Stimulated activated CD4-positive, alpha-beta T cell treated with anti-CD3 and anti-CD28 coated beads, TNF-alpha, amount 100 ng/mL, for 1 hour (primary cell): ENCODE results near the gene ANTKMT.

Experiments used
- DNase-seq, 3 donors: peaks; one replicate each; pipeline ENCODE4 v3.0.0-alpha.2; 2020; ENCODE audit warnings: low read depth in 3 of 3, low spot score in 1 of 3

ANTKMT gene

GRCh38 chr16:720990-721764, at the start of gene ANTKMT:
Gene ANTKMT, plus strand, starts transcription at chr16:721146. Its CDS starts 129 bp downstream, at chr16:721275.
- peak in 2 of 3 donors; percentile 35 to 57 for DNase-seq

GRCh38 chr16:671353-672131, 49.4 kb upstream of the ANTKMT start:
- DNase-seq, result no peak

GRCh38 chr16:672371-672770, 48.6 kb upstream of the ANTKMT start:
- DNase-seq, result no peak

GRCh38 chr16:672851-673250, 48.1 kb upstream of the ANTKMT start:
- DNase-seq, result no peak

GRCh38 chr16:673399-673991, 47.5 kb upstream of the ANTKMT start:
- no peak for DNase-seq

- no peak for DNase-seq
Measured at GRCh38 chr16:674214-674881, 46.6 kb upstream of the ANTKMT start.

GRCh38 chr16:674968-675883, 45.7 kb upstream of the ANTKMT start, which contains the start of gene RHBDL1:
Gene RHBDL1, plus strand, starts transcription at chr16:675671. Its CDS starts 120 bp downstream, at chr16:675791.
- no peak for DNase-seq

GRCh38 chr16:675884-676564, 44.9 kb upstream of the ANTKMT start:
- DNase-seq, result no peak

GRCh38 chr16:676565-676902, 44.4 kb upstream of the ANTKMT start:
- DNase-seq, result no peak

- no peak for DNase-seq
Measured at GRCh38 chr16:676913-677312, 44.0 kb upstream of the ANTKMT start.

GRCh38 chr16:677316-678190, 43.4 kb upstream of the ANTKMT start:
- DNase-seq, result no peak

GRCh38 chr16:678209-678857, 42.6 kb upstream of the ANTKMT start:
- DNase-seq, result no peak

GRCh38 chr16:678858-679813, 41.8 kb upstream of the ANTKMT start:
- no peak for DNase-seq

GRCh38 chr16:679814-680624, 40.9 kb upstream of the ANTKMT start, which contains the start of gene STUB1:
Gene STUB1, plus strand, starts transcription at chr16:680410. Its CDS starts 116 bp downstream, at chr16:680526.
- peak; percentile 70 to 86 (median 78) for DNase-seq

- no peak for DNase-seq
Measured at GRCh38 chr16:680625-680945, 40.4 kb upstream of the ANTKMT start.

- DNase-seq, result no peak
Measured at GRCh38 chr16:680967-681745, 39.8 kb upstream of the ANTKMT start.
